Body of pancreas (tissue), 4 donors: Measurements from ENCODE around the gene PSMB4. TPM values are rescaled to one million over a fixed set of nuclear protein-coding genes. Genes with fewer than 3 reads are reported as not detected.

Experiments used
- ATAC-seq: fragments of 150-250 bp; one replicate; pipeline ENCODE4 v1.9.1; 2016
- DNase-seq, 4 donors: peaks; one replicate each; pipeline ENCODE4 v3.0.0-alpha.2; 2019
- H3K27ac ChIP-seq, 4 donors: fragments of 200-600 bp; sonication (generic); 1 replicate in 3 of 4; 2 replicates in 1 of 4; pipeline versions ENCODE4 v1.5.1 to v1.6.1; 2016 to 2019; ENCODE audit warnings: mild to moderate bottlenecking in 1 of 4, mixed read lengths in 1 of 4, moderate library complexity in 1 of 4
- H3K27me3 ChIP-seq, 2 donors: fragments of 200-600 bp; sonication (generic); one replicate each; pipeline ENCODE4 v1.6.0; 2016; ENCODE audit warnings: mild to moderate bottlenecking in 1 of 2
- H3K36me3 ChIP-seq, 2 donors: fragments of 200-600 bp; sonication (generic); replicated peaks in 1 of 2; 2 replicates each; pipeline ENCODE4 v1.5.1; 2016; ENCODE audit warnings: low read depth in 2 of 2; ENCODE audit not compliant: insufficient read depth in 1 of 2
- H3K4me1 ChIP-seq: fragments of 200-600 bp; sonication (generic); one replicate; pipeline ENCODE4 v1.6.0; 2016
- H3K4me3 ChIP-seq, 2 donors: fragments of 200-600 bp; sonication (generic); 1 replicate in 1 of 2; 2 replicates in 1 of 2; pipeline ENCODE4 v1.5.1; 2016 to 2019
- H3K9me3 ChIP-seq, 3 donors: fragments of 200-600 bp; sonication (generic); 1 replicate in 2 of 3; 2 replicates in 1 of 3; pipeline ENCODE4 v1.5.1; 2016
- POLR2A ChIP-seq, 3 donors: fragments of 450-650 bp; IDR thresholded peaks; one replicate each; pipeline ENCODE4 v1.6.1; 2016; ENCODE audit warnings: antibody characterized with exemption in 3 of 3, mild to moderate bottlenecking in 2 of 3
- WGBS, 2 donors: methylation state at CpG; one replicate each; pipeline ENCODE4 v1.1.5; 2017; 5-methylcytosine and 5-hydroxymethylcytosine counted together
- intact Hi-C: fragments of 100-400 bp; cut with DNase I; formaldehyde crosslinking; loops from one replicate; pipeline ENCODE4 v1.15.1; 2023
- total RNA-seq, 2 donors: library from RNA; depleted of rRNA; stranded (reverse); fragments of >200 nt; gene quantifications; one replicate each; pipeline ENCODE4 v1.1.0, GENCODE V29; 2016
- TF ChIP-seq, protein P1 (sequence below), 7 experiments: fragments of 450-650 bp in 4 of 7; fragments of 200-600 bp in 3 of 7; sonication (generic) in 3 of 7; IDR thresholded peaks; one replicate each; pipeline ENCODE4 v1.5.1; 2016 to 2019; ENCODE audit warnings: antibody characterized with exemption in 7 of 7

The PSMB4 gene
- total RNA-seq, 2 donors from 2014 or later, result 109 to 126 TPM

DNA sequence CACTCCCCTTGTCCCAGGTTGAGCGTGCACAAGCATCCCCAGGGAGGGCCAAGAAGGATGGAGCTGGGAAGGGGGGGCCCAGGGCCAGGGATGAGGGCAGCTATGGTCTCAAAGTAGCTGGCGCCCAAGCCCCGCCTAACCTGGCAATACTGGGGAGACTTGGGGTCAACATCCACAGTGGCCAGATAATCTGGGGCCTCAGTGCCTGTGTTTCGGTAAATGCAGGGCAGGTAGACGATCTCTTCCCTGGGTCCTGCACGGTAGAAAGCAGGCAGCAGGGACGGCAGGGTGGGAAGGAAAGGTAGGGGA is 30.1 kb upstream of the PSMB4 start:
- Histone ChIP-seq H3K27me3 (no peaks in the 10 kb centered on the region), H3K9me3 (no peaks in the 10 kb centered on the region), H3K4me1 (peaks cover 40% of the 10 kb centered on the region), H3K4me3 (no peak overlapping the region), H3K36me3 (peaks cover 0 to 7% of the 10 kb centered on the region in 2 donors), H3K27ac (no peak overlapping the region)
- intact Hi-C loops, result no loop called here
- ATAC-seq (no peak), DNase-seq (no peak)
- TF ChIP-seq POLR2A (IDR thresholded peaks at IDR 0.05), result no peak
- TF ChIP-seq, protein P1, sequence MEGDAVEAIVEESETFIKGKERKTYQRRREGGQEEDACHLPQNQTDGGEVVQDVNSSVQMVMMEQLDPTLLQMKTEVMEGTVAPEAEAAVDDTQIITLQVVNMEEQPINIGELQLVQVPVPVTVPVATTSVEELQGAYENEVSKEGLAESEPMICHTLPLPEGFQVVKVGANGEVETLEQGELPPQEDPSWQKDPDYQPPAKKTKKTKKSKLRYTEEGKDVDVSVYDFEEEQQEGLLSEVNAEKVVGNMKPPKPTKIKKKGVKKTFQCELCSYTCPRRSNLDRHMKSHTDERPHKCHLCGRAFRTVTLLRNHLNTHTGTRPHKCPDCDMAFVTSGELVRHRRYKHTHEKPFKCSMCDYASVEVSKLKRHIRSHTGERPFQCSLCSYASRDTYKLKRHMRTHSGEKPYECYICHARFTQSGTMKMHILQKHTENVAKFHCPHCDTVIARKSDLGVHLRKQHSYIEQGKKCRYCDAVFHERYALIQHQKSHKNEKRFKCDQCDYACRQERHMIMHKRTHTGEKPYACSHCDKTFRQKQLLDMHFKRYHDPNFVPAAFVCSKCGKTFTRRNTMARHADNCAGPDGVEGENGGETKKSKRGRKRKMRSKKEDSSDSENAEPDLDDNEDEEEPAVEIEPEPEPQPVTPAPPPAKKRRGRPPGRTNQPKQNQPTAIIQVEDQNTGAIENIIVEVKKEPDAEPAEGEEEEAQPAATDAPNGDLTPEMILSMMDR (IDR thresholded peaks at IDR 0.05), result no peak
- WGBS, 2 donors, result 80 to 95% methylated on average over 6 to 7 of the region's 7 CpGs

DNA sequence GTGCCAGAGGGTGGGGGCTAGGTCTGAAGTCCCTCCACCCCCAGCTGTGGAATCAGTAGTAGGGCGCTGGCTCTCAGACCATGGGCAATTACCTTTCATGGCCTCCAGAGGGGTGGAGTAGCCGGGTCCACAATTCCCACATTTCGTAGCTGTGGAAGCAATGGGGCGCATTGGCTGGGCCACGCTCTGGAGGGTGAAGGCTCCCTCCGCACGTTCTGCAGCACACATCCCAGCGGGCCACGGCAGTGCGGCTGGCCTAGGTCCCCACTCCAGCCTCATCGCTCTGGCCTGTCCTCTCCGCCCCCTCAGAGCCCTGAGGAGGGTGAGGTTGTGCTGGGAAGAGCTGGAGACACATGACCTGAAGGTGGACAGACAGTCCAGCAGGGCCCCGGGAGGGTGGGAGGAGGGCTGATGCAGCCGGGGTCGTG is 29.7 kb upstream of the PSMB4 start:
- Histone ChIP-seq H3K27ac (no peak overlapping the region), H3K4me3 (no peak overlapping the region), H3K9me3 (no peaks in the 10 kb centered on the region), H3K4me1 (peaks cover 40% of the 10 kb centered on the region), H3K36me3 (peaks cover 0 to 7% of the 10 kb centered on the region in 2 donors), H3K27me3 (no peaks in the 10 kb centered on the region)
- TF ChIP-seq POLR2A (IDR thresholded peaks at IDR 0.05), result no peak
- TF ChIP-seq, protein P1 (IDR thresholded peaks at IDR 0.05), result no peak
- ATAC-seq, result no peak
- 60 to 89% methylated on average over 1 to 15 of the region's 15 CpGs for whole genome bisulfite sequencing, 2 donors
- DNase-seq, result no peak
- intact Hi-C loops, result no loop called here

DNA sequence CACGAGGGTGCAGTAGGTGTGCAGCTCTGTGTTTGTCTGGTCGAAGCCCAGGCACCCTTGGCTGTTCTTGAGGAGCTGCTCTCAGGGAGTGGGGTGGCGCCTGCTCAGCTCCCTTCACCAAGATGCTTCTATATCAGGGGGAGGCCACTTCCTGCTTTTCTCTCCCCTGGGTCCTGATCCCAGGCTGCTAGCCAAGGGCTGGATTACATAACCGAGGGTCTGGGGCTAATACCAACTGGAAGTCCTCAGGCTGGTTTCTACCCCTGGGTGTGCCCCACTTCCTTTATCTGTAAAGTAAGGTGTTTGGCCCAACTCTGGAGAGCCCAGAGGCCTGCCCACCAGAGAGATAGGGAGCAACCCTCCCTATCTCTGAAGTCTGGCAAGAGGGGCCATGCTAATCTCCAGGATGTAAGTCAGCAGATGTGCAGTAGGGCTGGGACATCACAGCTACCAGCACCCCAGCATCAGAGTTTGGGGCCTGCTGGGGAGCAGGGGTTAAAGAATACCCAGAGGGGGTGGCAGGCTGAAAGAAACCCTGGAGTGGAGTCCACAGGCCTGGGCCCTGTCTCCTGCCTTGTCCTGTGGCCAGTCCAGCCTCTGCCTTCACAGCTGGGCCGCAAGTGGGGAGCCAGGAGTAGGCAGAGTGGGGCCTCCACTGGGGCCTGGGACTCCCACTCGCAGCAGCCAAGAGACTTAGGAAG is 29.0 kb upstream of the PSMB4 start:
- WGBS, 2 donors, result 48 to 73% methylated on average over 3 to 5 of the region's 6 CpGs
- ATAC-seq, result no peak

DNA sequence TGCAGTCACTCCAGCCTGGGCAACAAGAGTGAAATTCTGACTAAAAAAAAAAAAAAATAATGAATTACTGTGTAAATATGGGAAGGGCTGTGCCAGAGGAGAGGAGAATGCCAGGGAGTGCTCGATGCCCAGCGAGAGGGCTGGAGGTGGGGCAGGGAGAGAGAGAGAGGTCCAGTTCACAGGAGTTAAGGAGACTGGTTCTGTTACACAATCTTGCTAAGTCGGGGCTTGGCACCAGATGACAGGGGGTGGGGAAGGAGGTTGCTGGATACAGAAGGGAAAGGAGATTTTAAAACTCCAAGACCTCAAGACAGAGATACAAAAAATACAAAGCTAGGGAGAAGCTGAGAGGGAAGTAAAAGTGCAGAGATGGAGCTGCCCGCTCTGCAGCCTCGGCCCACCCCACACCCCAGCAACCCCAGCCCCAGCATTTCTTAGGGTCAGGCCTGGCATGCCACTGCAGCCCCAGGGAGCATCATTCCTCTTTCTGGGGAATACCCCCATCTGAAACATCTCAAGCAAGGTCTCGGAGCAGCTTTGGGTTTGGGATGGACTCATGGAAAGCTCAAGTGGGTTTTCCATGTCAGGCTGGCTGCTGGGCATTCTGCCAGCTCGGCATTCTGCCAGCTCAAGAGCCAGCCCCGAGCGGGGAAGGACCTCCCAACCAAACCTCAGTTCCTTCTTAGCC is 27.9 kb upstream of the PSMB4 start:
- WGBS, 2 donors, result 16 to 20% methylated on average over 5 to 9 of the region's 9 CpGs
- Histone ChIP-seq H3K27ac (peak overlapping the region; percentile 78 to 88 (median 87)), H3K4me3 (no peak overlapping the region), H3K36me3 (no peaks in the 10 kb centered on the region), H3K9me3 (no peaks in the 10 kb centered on the region), H3K4me1 (peaks cover 40% of the 10 kb centered on the region), H3K27me3 (no peaks in the 10 kb centered on the region)
- TF ChIP-seq POLR2A (IDR thresholded peaks at IDR 0.05), result no peak
- TF ChIP-seq, protein P1 (IDR thresholded peaks at IDR 0.05), result no peak
- ATAC-seq (peak; percentile 71), DNase-seq (peak; percentile 65 to 87 (median 79))
- intact Hi-C loops, result no loop called here

More for the DNA sequence above, 29.0 kb upstream of the PSMB4 start:
- Histone ChIP-seq H3K4me3 (no peak overlapping the region), H3K9me3 (no peaks in the 10 kb centered on the region), H3K27ac (peak overlapping the region in 3 of 4 donors; percentile 87 to 88 (median 87)), H3K4me1 (peaks cover 40% of the 10 kb centered on the region), H3K36me3 (peaks cover 0 to 2% of the 10 kb centered on the region in 2 donors), H3K27me3 (no peaks in the 10 kb centered on the region)
- TF ChIP-seq POLR2A (IDR thresholded peaks at IDR 0.05), result no peak
- TF ChIP-seq, protein P1 (IDR thresholded peaks at IDR 0.05), result no peak
- peak in 1 of 4 donors; percentile 13 for DNase-seq
- intact Hi-C loops, result no loop called here
